Lung (tissue), 12 donors: ENCODE measurements around the gene C5. TPM values are rescaled to one million over a fixed set of nuclear protein-coding genes. Genes with fewer than 3 reads are reported as not detected.
A peak's percentile ranks its signal among the peaks of the same experiment; 100 is the strongest.

Experiments used
- ATAC-seq: fragments of 200-7000 bp; cut with Tn5 transposase; one replicate; pipeline ENCODE4 v1.9.1; 2020; ENCODE audit warnings: moderate number of reproducible peaks; ENCODE audit not compliant: insufficient read depth, low FRiP score
- DNase-seq, 3 donors: peaks; one replicate each; pipeline ENCODE4 v3.0.0-alpha.2; 2013 to 2017
- H3K27ac ChIP-seq, 2 donors: one replicate each; pipeline ENCODE4 v1.5.1; 2013; ENCODE audit warnings: mild to moderate bottlenecking in 2 of 2, moderate library complexity in 2 of 2, control low read depth in 1 of 2, inconsistent platforms in 1 of 2, low read depth in 1 of 2, low read length in 1 of 2
- H3K27me3 ChIP-seq, 3 donors: one replicate each; pipeline ENCODE4 v1.5.1; 2013; ENCODE audit warnings: low read length in 2 of 3; ENCODE audit not compliant: control insufficient read depth in 3 of 3, insufficient read depth in 3 of 3
- H3K36me3 ChIP-seq, 4 donors: one replicate each; pipeline ENCODE4 v1.5.1; 2013; ENCODE audit warnings: low read length in 4 of 4, mild to moderate bottlenecking in 1 of 4, moderate library complexity in 1 of 4; ENCODE audit not compliant: control insufficient read depth in 4 of 4, insufficient read depth in 4 of 4
- H3K4me1 ChIP-seq, 5 donors: one replicate each; pipeline ENCODE4 v1.5.1; 2013; ENCODE audit warnings: low read length in 5 of 5, mild to moderate bottlenecking in 2 of 5, moderate library complexity in 1 of 5; ENCODE audit not compliant: control insufficient read depth in 5 of 5, insufficient read depth in 5 of 5
- H3K4me3 ChIP-seq: one replicate; pipeline ENCODE4 v1.5.1; 2013; ENCODE audit warnings: mild to moderate bottlenecking, control low read depth, moderate library complexity
- H3K9ac ChIP-seq, 2 donors: one replicate each; pipeline ENCODE4 v1.5.1; 2013; ENCODE audit warnings: low read length in 2 of 2, control low read depth in 1 of 2; ENCODE audit not compliant: insufficient read depth in 1 of 2
- H3K9me3 ChIP-seq, 4 donors: one replicate each; pipeline ENCODE4 v1.5.1; 2013; ENCODE audit warnings: low read length in 3 of 4, mild to moderate bottlenecking in 1 of 4, moderate library complexity in 1 of 4; ENCODE audit not compliant: control insufficient read depth in 4 of 4, insufficient read depth in 3 of 4
- WGBS, 2 donors: extraction: QIAGEN DNeasy Blood & Tissue Kit; methylation state at CpG; one replicate each; pipeline ENCODE4 v1.1.7; 2013; 5-methylcytosine and 5-hydroxymethylcytosine counted together
- polyA plus RNA-seq, 2 donors: library from polyadenylated mRNA; stranded (reverse); fragments of 200-250 nt; gene quantifications; one replicate each; pipeline ENCODE4 v1.2.1, GENCODE V29; 2013
- total RNA-seq, 2 donors: library from RNA; depleted of rRNA in 1 of 2; stranded (reverse); fragments of >200 nt in 1 of 2; gene quantifications; one replicate each; pipeline ENCODE4 v1.2.1, GENCODE V29; 2014 to 2021
- TF ChIP-seq, protein P1 (sequence below): IDR thresholded peaks from 2 replicates; pipeline ENCODE4 v1.5.1; 2012; ENCODE audit warnings: mild to moderate bottlenecking; ENCODE audit errors: control extremely low read depth, extremely low read depth
- donor health status: control.
- donor health status: control.
- donor health status: Bipolar disorder and iron deficiency.
- donor health status: healthy.
- donor health status: DM: yes; HTN: yes; CAD: no.

C5 gene
- total and polyA plus RNA-seq, 4 donors, result 9.5 to 53.2 (median 13.1) TPM

DNA sequence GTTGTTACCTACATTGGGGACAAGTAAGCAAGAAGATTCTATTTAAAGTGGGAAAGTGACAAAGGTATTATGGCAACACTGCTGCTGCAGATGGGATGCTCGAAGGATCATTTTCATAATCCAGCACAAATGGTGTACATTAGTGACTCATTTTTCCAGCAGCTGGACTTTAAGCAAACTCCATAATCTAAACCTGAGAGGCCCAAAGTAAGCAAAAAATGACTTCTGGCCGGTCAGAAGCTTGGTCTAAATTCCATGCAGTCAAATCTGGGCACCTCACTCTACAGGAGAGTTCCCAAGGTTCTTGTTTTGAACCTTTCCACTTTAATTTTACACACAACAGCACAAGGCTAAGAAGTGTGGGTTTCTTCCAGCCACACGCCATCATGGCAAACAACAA, 79.8 kb downstream of the C5 start:
- TF ChIP-seq, protein P1, sequence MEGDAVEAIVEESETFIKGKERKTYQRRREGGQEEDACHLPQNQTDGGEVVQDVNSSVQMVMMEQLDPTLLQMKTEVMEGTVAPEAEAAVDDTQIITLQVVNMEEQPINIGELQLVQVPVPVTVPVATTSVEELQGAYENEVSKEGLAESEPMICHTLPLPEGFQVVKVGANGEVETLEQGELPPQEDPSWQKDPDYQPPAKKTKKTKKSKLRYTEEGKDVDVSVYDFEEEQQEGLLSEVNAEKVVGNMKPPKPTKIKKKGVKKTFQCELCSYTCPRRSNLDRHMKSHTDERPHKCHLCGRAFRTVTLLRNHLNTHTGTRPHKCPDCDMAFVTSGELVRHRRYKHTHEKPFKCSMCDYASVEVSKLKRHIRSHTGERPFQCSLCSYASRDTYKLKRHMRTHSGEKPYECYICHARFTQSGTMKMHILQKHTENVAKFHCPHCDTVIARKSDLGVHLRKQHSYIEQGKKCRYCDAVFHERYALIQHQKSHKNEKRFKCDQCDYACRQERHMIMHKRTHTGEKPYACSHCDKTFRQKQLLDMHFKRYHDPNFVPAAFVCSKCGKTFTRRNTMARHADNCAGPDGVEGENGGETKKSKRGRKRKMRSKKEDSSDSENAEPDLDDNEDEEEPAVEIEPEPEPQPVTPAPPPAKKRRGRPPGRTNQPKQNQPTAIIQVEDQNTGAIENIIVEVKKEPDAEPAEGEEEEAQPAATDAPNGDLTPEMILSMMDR, result no peak
- no peak overlapping the region for H3K9ac ChIP-seq
- no peak overlapping the region for H3K4me3 ChIP-seq
- no peaks in the 10 kb centered on the region for H3K27me3 ChIP-seq
- 92 to 94% methylated on average over 3 of the region's 3 CpGs for WGBS, 2 donors
- no peaks in the 10 kb centered on the region for H3K9me3 ChIP-seq
- ATAC-seq (no peak), DNase-seq (no peak)
- H3K27ac ChIP-seq, result no peak overlapping the region
- H3K36me3 ChIP-seq, result peaks cover 0 to 1% (median 0%) of the 10 kb centered on the region in 4 donors
- peaks cover 0 to 5% (median 0%) of the 10 kb centered on the region in 5 donors for H3K4me1 ChIP-seq

DNA sequence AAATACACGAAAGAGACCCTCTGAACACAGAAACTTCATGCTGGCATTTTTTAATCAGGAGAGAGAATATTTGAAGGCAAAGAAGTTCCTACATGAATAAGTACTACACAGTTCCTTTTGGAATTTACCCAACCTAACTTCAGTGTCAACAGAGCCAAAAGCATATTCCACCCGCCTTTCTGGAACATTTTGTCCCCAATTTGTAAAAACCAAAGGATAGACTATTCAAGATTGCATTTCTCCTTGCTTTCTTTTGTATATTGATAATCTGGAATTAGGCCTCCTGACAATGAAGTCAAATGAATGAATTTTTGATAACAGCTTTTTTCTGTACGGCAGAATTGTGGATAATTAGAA, 84.1 kb downstream of the C5 start:
- TF ChIP-seq, protein P1, result no peak
- no peaks in the 10 kb centered on the region for H3K27me3 ChIP-seq
- no peaks in the 10 kb centered on the region for H3K9me3 ChIP-seq
- peak in 1 of 3 donors; percentile 14 for DNase-seq
- peak overlapping the region in 1 of 2 donors; percentile 42 for H3K27ac ChIP-seq
- peaks cover 0 to 7% (median 1%) of the 10 kb centered on the region in 4 donors for H3K36me3 ChIP-seq
- no peak overlapping the region for H3K4me3 ChIP-seq
- H3K4me1 ChIP-seq, result peaks cover 0 to 5% (median 0%) of the 10 kb centered on the region in 5 donors
- 77 to 87% methylated on average over 3 of the region's 3 CpGs for WGBS, 2 donors
- ATAC-seq, result no peak
- no peak overlapping the region for H3K9ac ChIP-seq

DNA sequence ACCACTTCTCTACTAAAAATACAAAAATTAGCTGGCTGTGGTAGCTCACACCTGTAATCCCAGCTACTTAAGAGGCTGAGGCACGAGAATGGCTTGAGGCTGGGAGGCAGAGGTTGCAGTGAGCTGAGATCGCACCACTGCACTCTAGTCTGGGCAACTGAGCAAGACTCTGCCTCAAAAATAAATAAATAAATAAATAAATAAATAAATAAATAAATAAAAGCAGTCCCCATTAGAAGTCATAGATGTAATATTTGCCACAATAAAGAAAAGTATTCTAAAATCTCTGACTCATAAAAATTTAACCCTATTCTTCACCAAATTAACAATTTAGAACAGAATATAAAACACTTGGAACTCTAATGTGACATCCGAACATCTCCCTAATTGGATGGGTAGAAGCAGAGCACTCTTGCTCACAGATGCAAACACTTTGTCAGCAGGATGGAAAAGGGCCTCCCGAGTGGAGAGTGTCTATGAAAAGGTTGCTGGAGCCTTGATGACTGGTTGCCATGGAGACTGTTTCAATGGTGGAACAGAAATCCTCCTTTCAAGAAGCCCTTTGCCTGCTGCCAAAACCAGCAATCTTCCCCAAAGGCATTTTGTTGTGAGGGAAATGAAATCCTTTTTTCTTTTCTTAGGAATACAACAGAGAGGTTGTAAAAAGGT, 84.6 kb downstream of the C5 start:
- Histone ChIP-seq H3K9me3 (no peaks in the 10 kb centered on the region), H3K27me3 (no peaks in the 10 kb centered on the region), H3K27ac (peak overlapping the region in 1 of 2 donors; percentile 33), H3K4me3 (no peak overlapping the region), H3K4me1 (peaks cover 0 to 5% (median 0%) of the 10 kb centered on the region in 5 donors), H3K36me3 (peaks cover 0 to 7% (median 1%) of the 10 kb centered on the region in 4 donors), H3K9ac (no peak overlapping the region)
- WGBS, 2 donors, result 82 to 89% methylated on average over 4 of the region's 4 CpGs
- TF ChIP-seq, protein P1, result no peak
- ATAC-seq (no peak), DNase-seq (peak; percentile 19 to 48 (median 39))
